Pancreas (tissue), 10 donors: Measurements from ENCODE around the gene PCDH1. TPM values are rescaled to one million over a fixed set of nuclear protein-coding genes. Genes with fewer than 3 reads are reported as not detected.

ENCODE experiments used
- ATAC-seq, 4 donors: fragments of 200-7000 bp; cut with Tn5 transposase; one replicate each; pipeline versions ENCODE4 v1.8.0 to v1.9.1; 2020; ENCODE audit warnings: mild to moderate bottlenecking in 4 of 4, moderate library complexity in 4 of 4
- DNase-seq, 6 donors: peaks; one replicate each; pipeline ENCODE4 v3.0.0-alpha.2; 2020
- FAIRE-seq: peaks from 2 replicates; lab custom pipeline; 2012; peaks lifted over from hg19 to GRCh38; lab: Jason Lieb, UNC
- H3K27ac ChIP-seq, 4 donors: fragments of 200-600 bp; sonication (generic); 1 replicate in 3 of 4; 2 replicates in 1 of 4; pipeline versions ENCODE4 v1.5.0 to v1.8.0; 2020
- H3K27me3 ChIP-seq, 4 donors: fragments of 200-600 bp; one replicate each; pipeline ENCODE4 v1.8.0; 2021
- H3K36me3 ChIP-seq, 3 donors: fragments of 200-600 bp; sonication (generic) in 1 of 3; one replicate each; pipeline versions ENCODE4 v1.5.0 to v1.8.0; 2020 to 2021
- H3K4me1 ChIP-seq, 3 donors: fragments of 200-600 bp; one replicate each; pipeline ENCODE4 v1.8.0; 2021
- H3K4me3 ChIP-seq, 4 donors: fragments of 200-600 bp; sonication (generic) in 2 of 4; one replicate each; pipeline versions ENCODE4 v1.5.0 to v1.8.0; 2020 to 2021
- H3K9me3 ChIP-seq, 4 donors: fragments of 200-600 bp; one replicate each; pipeline ENCODE4 v1.8.0; 2021
- WGBS, 2 donors: extraction: QIAGEN DNeasy Blood & Tissue Kit; methylation state at CpG; one replicate each; pipeline ENCODE4 v1.1.7; 2013; 5-methylcytosine and 5-hydroxymethylcytosine counted together
- intact Hi-C, 3 donors: fragments of 100-400 bp; cut with DNase I; formaldehyde crosslinking; loops; one replicate each; pipeline versions ENCODE4 v1.11.1 to v1.14.2; 2022
- polyA plus RNA-seq, 2 donors: library from polyadenylated mRNA; stranded (reverse); fragments of 200-250 nt; gene quantifications; one replicate each; pipeline ENCODE4 v1.2.3, GENCODE V29; 2013
- total RNA-seq, 6 donors: library from RNA; stranded (reverse); fragmentation: NEBNext Ultra II Directional in 4 of 6; extraction: Animal tissue kit (Norgen Biotek cat#: 25700) in 4 of 6; gene quantifications; one replicate each; pipeline versions ENCODE4 v1.2.1 to v1.2.4, GENCODE V29; 2021 to 2023
- TF ChIP-seq, protein P1 (sequence below), 4 donors: fragments of 200-600 bp; sonication (generic) in 3 of 4; IDR thresholded peaks; one replicate each; pipeline versions ENCODE4 v1.5.0 to v1.8.0; 2021; ENCODE audit warnings: antibody characterized with exemption in 4 of 4
- donor health status: healthy with polysubstance abuse.
- donor health status: DM: no; HTN: no; CAD: no; lungs with moderate emphysema.
- donor health status: DM: no; HTN: no; CAD: no.
- donor health status: control.
- donor health status: control.
- donor health status: Bipolar disorder and iron deficiency.
- donor health status: DM: yes; HTN: yes; CAD: no.
- donor health status: DM: no; HTN: no; CAD: no.
- donor health status: DM: no; HTN: no; CAD: no.
- donor health status: DM: yes; HTN: yes; CAD: no.

PCDH1 gene
- total and polyA plus RNA-seq, 8 donors, result 6.8 to 30.7 (median 13.4) TPM

DNA sequence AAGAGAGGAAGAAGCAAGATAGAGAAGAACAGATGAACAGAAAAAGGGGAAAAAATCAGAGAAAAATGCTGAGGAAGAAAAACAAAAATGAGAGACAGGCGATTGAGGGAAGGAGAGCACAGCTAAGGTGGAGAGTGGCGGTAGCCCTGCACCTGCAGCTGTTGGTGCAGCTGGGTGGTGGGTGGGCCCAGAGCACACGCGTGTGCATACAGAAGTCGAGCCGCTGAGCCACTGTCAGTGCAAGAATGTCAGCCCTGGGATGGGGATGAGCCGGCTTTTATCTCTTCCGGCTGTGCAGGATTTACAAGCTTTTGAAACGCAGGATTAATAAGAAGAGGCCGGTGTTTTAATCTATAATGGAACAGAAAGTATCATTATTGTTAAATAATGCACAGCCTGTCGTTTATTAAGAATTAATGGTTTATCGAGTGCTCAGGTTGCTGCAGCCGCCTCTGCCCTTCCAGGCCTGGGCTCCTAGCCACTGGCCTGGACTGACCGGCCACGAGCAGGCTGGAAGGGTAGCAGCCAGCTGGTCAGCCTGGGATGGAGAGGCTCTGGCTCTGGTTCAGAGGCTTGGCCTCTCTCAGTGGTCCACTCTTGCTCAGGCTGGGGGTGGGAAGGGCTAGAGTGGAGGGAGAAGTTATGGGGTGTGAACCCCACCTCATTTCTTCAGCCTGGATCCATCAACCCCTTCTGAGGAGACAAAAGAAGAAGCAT is 68.7 kb downstream of the PCDH1 start:
- Histone ChIP-seq H3K36me3 (no peaks in the 10 kb centered on the region), H3K9me3 (no peaks in the 10 kb centered on the region), H3K4me1 (no peaks in the 10 kb centered on the region), H3K4me3 (no peak overlapping the region), H3K27ac (no peak overlapping the region), H3K27me3 (no peaks in the 10 kb centered on the region)
- no peak for DNase-seq
- intact Hi-C loops, result no loop called here
- FAIRE-seq, result no peak
- TF ChIP-seq, protein P1, sequence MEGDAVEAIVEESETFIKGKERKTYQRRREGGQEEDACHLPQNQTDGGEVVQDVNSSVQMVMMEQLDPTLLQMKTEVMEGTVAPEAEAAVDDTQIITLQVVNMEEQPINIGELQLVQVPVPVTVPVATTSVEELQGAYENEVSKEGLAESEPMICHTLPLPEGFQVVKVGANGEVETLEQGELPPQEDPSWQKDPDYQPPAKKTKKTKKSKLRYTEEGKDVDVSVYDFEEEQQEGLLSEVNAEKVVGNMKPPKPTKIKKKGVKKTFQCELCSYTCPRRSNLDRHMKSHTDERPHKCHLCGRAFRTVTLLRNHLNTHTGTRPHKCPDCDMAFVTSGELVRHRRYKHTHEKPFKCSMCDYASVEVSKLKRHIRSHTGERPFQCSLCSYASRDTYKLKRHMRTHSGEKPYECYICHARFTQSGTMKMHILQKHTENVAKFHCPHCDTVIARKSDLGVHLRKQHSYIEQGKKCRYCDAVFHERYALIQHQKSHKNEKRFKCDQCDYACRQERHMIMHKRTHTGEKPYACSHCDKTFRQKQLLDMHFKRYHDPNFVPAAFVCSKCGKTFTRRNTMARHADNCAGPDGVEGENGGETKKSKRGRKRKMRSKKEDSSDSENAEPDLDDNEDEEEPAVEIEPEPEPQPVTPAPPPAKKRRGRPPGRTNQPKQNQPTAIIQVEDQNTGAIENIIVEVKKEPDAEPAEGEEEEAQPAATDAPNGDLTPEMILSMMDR (IDR thresholded peaks at IDR 0.05), result no peak
- WGBS, 2 donors, result 66 to 75% methylated on average over 15 of the region's 15 CpGs
- no peak for ATAC-seq

DNA sequence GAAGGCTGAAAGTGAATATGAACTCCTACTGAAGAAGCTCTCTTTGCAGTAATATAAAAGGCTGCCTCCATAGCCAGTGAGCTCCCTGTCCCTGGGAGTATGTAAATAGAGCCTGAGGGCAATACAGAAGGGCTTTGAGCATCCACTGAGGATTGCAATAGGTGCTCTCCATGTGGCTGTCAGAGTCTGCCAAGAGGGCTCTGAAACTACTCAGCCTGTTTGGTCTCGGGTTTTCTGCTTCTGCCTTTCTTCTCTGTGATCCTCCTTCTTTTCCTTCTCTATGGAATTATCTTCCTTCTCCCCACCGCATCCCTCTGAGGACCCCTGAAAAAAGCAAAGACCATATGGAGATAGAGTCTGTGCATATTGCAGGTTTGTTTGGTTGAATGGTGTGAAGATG is 69.4 kb downstream of the PCDH1 start:
- H3K36me3 ChIP-seq, result no peaks in the 10 kb centered on the region
- FAIRE-seq (no peak), ATAC-seq (no peak), DNase-seq (no peak)
- H3K27me3 ChIP-seq, result no peaks in the 10 kb centered on the region
- WGBS, 2 donors, result 66 to 74% methylated on average over 2 of the region's 2 CpGs
- H3K4me1 ChIP-seq, result no peaks in the 10 kb centered on the region
- H3K9me3 ChIP-seq, result no peaks in the 10 kb centered on the region
- H3K4me3 ChIP-seq, result no peak overlapping the region
- H3K27ac ChIP-seq, result no peak overlapping the region
- TF ChIP-seq, protein P1 (IDR thresholded peaks at IDR 0.05), result no peak
- intact Hi-C loops, result no loop called here

DNA sequence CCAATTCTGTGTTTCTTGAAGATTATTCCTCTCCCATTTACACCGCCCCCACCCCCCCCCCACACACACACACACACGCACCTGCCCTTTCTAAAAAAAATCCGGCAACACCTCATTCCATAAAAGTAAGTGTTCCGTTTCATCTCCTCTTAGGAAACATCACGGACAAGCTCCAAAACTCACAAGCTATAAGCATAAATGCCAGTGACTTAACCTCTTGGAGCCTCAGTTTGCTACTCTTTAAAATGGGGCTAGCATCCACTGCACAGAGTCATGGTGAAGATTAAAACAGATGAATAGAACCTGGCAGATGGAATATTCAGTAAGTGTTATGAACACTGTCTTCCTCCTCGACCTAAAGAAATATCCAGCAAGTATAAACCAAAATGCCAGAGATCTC is 70.5 kb downstream of the PCDH1 start:
- Histone ChIP-seq H3K4me1 (no peaks in the 10 kb centered on the region), H3K27ac (no peak overlapping the region), H3K9me3 (no peaks in the 10 kb centered on the region), H3K27me3 (no peaks in the 10 kb centered on the region), H3K36me3 (no peaks in the 10 kb centered on the region), H3K4me3 (no peak overlapping the region)
- TF ChIP-seq, protein P1 (IDR thresholded peaks at IDR 0.05), result no peak
- FAIRE-seq (no peak), DNase-seq (no peak), ATAC-seq (no peak)
- intact Hi-C loops, result no loop called here
- 56 to 66% methylated on average over 6 of the region's 6 CpGs for WGBS, 2 donors

DNA sequence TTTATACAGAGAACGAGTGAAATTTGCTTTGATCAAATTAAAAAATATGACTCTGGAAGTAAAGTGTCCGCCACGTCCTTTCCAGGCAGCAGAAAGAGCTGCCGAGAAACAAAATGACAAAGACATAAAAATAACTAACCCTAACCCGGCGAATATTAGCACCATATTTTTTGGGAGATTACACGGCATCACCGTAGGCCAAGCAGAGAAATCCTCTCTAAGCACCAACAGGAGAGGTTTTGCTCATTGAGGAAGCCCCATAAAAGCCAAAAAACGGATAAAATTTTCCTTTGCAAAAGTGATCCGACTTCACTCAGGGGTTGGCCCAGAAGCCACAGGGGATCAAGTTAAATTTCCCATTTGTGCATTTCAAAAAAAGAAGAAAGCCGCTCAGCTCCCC is 70.9 kb downstream of the PCDH1 start:
- TF ChIP-seq, protein P1 (IDR thresholded peaks at IDR 0.05), result no peak
- intact Hi-C loops, result no loop called here
- FAIRE-seq (no peak), ATAC-seq (no peak), DNase-seq (no peak)
- Histone ChIP-seq H3K27ac (no peak overlapping the region), H3K4me1 (no peaks in the 10 kb centered on the region), H3K4me3 (no peak overlapping the region), H3K9me3 (no peaks in the 10 kb centered on the region), H3K36me3 (no peaks in the 10 kb centered on the region), H3K27me3 (no peaks in the 10 kb centered on the region)
- 73 to 77% methylated on average over 11 of the region's 11 CpGs for WGBS, 2 donors

DNA sequence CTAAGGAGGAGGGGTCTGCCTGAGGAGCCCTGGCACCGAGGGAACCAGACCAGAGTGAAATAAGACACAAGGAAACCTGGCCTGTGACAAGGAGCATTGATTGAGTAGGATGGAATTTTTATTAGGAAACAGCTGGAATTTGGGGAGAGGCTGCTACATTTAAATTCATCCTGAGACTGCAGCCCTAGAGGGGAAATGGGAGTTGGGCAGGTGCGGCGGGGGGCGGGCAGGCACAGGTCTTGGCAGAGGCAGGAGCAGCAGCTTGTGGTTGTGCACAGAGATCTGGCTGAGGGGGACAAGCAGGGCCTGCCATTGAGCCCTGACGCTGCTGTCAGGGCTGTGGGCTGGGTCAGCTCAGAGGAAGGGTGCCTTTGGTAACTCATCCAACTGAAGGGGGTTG is 71.6 kb downstream of the PCDH1 start:
- no peaks in the 10 kb centered on the region for H3K36me3 ChIP-seq
- no peaks in the 10 kb centered on the region for H3K9me3 ChIP-seq
- intact Hi-C loops, result no loop called here
- FAIRE-seq, result no peak
- TF ChIP-seq, protein P1 (IDR thresholded peaks at IDR 0.05), result no peak
- H3K4me3 ChIP-seq, result no peak overlapping the region
- 54 to 72% methylated on average over 5 of the region's 5 CpGs for WGBS, 2 donors
- no peaks in the 10 kb centered on the region for H3K4me1 ChIP-seq
- no peak for DNase-seq
- ATAC-seq, result no peak
- peak overlapping the region in 1 of 4 donors; percentile 0 for H3K27ac ChIP-seq
- H3K27me3 ChIP-seq, result no peaks in the 10 kb centered on the region
